NT2/D1 (cell line): ENCODE data around the gene FLNC.

ENCODE experiments used
- SUZ12 ChIP-seq: IDR thresholded peaks from 2 replicates; pipeline ENCODE4 v1.6.1; 2011; ENCODE audit not compliant: insufficient read length, insufficient read depth; ENCODE audit errors: extremely low read depth
- YY1 ChIP-seq: IDR thresholded peaks from 2 replicates; pipeline ENCODE4 v1.6.1; 2011; ENCODE audit not compliant: insufficient read length, insufficient read depth
- ZNF274 ChIP-seq: IDR thresholded peaks from 2 replicates; pipeline ENCODE4 v1.6.1; 2011; ENCODE audit warnings: mild to moderate bottlenecking, low read depth, low read length

- no peak for TF ChIP-seq YY1
- TF ChIP-seq ZNF274, result no peak
- TF ChIP-seq SUZ12, result no peak
These were observed 46.9 kb upstream of the FLNC start for GRCh38 chr7:128783143-128783861.
